ENCODE measurements around the gene CEP104. TPM values are rescaled to one million over a fixed set of nuclear protein-coding genes. Genes with fewer than 3 reads are reported as not detected.

The CEP104 gene
- 10 to 100 TPM; 24.0 to 33.8 (median 30.5) TPM for total RNA-seq

DNA sequence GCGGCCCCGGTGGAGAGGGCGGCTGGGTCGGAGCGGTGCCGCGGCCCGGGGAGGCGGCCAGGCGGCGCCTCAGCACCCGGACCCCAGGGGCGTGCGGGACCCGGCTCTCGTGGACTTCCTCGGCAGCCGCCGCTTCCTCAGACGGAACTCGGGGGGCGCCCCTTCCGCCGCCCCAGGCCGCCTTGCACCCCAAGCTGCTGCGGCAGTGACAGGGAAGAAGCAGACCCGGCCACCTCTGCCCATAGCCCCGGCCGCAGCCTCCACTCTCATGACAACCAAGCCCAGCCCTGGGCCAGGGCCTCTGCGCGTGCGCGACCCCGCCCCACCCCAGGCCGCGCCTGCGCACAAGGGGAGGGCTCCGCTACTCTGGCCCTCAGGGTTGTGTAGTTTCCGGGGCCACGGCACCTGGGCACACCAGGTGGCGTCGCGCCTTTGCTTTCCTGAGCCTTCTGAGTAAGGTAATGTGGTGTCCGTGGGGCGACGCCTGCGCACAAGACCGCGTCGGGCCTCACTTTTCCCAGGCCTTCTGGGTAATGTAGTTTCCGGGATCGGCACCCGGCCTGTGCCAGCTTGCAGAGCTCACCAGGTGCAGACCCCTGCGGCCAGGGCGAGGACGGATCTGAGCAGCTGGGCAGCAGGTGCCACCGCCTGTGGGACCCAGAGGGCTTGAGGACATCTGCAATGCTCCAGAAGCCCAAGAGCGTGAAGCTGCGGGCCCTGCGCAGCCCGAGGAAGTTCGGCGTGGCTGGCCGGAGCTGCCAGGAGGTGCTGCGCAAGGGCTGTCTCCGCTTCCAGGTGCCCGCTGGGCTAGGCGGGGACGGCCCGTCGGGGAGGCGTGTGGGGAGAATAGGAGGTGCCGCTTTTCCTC is at the start of gene CEP104, which contains the start of gene DFFB:
CEP104 (minus strand) TSS at position 289 of the 868 bp plus-strand sequence. CDS start 4,804 bp downstream, outside the sequence.
DFFB (plus strand) TSS at position 554 of the 868 bp plus-strand sequence; CDS start at position 682, 128 bp downstream.
- peaks cover 0 to 9% of the 10 kb centered on the region in 2 donors for H3K4me1 ChIP-seq
- no peaks in the 10 kb centered on the region for H3K9me3 ChIP-seq
- no peaks in the 10 kb centered on the region for H3K27me3 ChIP-seq
- peak; percentile 93 to 98 for DNase-seq (ENCODE audit: low spot score in 2 of 2)
- TF ChIP-seq POLR2A (IDR thresholded peaks at IDR 0.05): peak; percentile 20
- TF ChIP-seq, protein P1, sequence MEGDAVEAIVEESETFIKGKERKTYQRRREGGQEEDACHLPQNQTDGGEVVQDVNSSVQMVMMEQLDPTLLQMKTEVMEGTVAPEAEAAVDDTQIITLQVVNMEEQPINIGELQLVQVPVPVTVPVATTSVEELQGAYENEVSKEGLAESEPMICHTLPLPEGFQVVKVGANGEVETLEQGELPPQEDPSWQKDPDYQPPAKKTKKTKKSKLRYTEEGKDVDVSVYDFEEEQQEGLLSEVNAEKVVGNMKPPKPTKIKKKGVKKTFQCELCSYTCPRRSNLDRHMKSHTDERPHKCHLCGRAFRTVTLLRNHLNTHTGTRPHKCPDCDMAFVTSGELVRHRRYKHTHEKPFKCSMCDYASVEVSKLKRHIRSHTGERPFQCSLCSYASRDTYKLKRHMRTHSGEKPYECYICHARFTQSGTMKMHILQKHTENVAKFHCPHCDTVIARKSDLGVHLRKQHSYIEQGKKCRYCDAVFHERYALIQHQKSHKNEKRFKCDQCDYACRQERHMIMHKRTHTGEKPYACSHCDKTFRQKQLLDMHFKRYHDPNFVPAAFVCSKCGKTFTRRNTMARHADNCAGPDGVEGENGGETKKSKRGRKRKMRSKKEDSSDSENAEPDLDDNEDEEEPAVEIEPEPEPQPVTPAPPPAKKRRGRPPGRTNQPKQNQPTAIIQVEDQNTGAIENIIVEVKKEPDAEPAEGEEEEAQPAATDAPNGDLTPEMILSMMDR (IDR thresholded peaks at IDR 0.05): peak in 2 of 3 donors; percentile 10 to 49
- TF ChIP-seq POLR2AphosphoS5 (IDR thresholded peaks at IDR 0.05): peak; percentile 59 to 75 (median 69)
- H3K36me3 ChIP-seq: no peaks in the 10 kb centered on the region
- H3K4me3 ChIP-seq: peak within 1 kb of the TSS; percentile 67 to 93 (median 92)
- peak within 1 kb of the TSS; percentile 69 to 85 for H3K27ac ChIP-seq
- intact Hi-C loops (cut with DNase I; ENCODE audit: low total_unique reads): no loop called here

DNA sequence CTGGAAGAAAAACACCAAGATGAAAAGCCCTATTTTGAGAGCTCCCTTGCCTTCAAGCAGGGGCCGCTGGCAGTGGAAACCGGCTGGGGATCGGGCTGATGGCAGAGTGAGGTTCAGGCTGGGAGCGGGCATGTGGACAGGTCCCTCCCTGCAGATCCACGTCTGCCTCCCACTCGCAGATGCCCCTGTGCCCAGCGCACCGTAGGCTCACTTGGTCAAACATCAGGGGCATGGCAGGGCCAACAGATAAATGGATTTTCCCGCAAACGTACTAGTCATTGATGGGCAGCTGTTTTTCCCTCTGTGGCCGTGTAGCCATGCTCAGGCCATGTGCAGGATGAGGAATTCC is 49.6 kb upstream of the CEP104 start:
- no peaks in the 10 kb centered on the region for H3K9me3 ChIP-seq
- H3K27me3 ChIP-seq: peaks cover 0 to 6% of the 10 kb centered on the region in 2 donors
- H3K36me3 ChIP-seq: no peaks in the 10 kb centered on the region
- intact Hi-C loops (cut with DNase I; ENCODE audit: low total_unique reads): no loop called here
- H3K4me3 ChIP-seq: no peak overlapping the region
- peaks cover 0 to 4% of the 10 kb centered on the region in 2 donors for H3K4me1 ChIP-seq
- no peak for TF ChIP-seq POLR2AphosphoS5 (IDR thresholded peaks at IDR 0.05)
- TF ChIP-seq, protein P1 (IDR thresholded peaks at IDR 0.05): no peak
- TF ChIP-seq POLR2A (IDR thresholded peaks at IDR 0.05): no peak
- no peak for DNase-seq (ENCODE audit: low spot score in 2 of 2)
- H3K27ac ChIP-seq: no peak overlapping the region

DNA sequence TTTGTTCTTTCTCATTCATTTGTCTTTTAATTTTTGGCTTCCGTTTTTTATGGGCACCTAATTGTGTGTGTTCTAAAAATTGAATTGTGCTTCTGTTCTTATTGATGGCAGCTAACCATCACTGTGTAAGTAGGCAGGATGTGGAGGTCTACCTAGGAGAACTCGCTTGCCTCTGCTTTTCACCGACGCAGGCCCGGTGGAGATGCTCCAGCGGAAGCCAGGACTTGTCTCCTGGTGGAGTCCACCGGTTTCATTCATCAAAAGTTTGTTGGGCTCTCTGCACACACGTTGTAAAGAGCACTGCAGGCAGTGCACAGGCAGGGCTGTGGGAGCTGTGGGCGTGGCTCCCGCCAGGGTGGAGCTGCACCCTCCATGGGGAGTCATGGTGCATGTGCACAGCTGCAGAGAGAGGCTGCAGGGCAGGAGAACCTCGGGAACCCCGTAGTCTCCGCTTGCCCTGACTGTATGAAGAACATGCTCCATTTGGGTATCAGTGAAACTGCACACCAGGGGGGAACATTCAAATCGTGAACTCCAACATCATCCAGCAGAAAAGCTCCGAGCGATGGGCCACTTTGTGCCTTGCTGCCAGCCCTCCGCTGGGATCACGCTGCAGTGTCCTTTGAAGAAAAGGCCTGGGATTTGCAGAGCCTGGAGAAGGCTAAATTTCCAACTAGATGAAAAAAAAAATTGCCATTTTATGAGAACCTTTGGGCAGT is 49.1 kb upstream of the CEP104 start:
- intact Hi-C loops (cut with DNase I; ENCODE audit: low total_unique reads): no loop called here

DNA sequence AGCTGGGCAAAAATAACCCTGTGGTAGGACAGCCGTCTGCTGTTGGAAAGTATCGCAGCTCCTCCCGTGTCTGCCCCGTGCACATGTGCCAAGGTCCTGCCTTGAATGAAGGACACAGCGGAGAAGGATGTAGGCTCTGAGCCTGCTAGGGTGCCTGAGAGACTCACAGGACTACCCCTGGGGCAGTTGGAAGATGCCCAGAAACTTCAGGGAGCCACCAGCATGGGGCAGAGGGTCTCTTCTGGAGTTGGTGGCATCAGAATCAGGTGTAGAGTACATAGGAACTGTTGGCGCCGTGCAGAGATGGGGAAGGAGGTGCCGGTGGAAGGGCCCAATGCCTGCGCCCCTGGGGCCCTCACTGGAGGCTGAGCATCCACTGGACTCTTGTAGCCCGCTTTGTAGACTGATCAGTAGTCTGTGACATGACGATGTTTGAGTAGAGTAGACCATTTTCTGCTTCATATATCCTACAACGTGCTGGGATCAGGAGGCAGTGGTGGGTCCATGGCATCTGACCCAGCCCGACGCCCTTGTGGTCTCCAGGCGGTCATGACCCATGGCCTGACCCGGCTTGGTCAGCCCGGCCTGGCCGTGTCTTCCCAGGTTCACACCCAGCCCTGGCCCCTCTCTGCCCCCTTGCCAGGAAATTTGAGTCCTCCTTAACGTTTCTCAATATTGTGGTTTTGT is 48.4 kb upstream of the CEP104 start:
- H3K4me1 ChIP-seq: no peaks in the 10 kb centered on the region
- no peak overlapping the region for H3K27ac ChIP-seq
- intact Hi-C loops (cut with DNase I; ENCODE audit: low total_unique reads): no loop called here
- TF ChIP-seq POLR2AphosphoS5 (IDR thresholded peaks at IDR 0.05) (no peak), POLR2A (IDR thresholded peaks at IDR 0.05) (no peak)
- TF ChIP-seq, protein P1 (IDR thresholded peaks at IDR 0.05): no peak
- no peaks in the 10 kb centered on the region for H3K9me3 ChIP-seq
- no peak for DNase-seq (ENCODE audit: low spot score in 2 of 2)
- H3K4me3 ChIP-seq: no peak overlapping the region
- no peaks in the 10 kb centered on the region for H3K36me3 ChIP-seq
- no peaks in the 10 kb centered on the region for H3K27me3 ChIP-seq

More for the DNA sequence above, 49.1 kb upstream of the CEP104 start:
- Histone ChIP-seq H3K9me3 (no peaks in the 10 kb centered on the region), H3K36me3 (no peaks in the 10 kb centered on the region), H3K4me1 (peaks cover 0 to 3% of the 10 kb centered on the region in 2 donors), H3K4me3 (no peak overlapping the region), H3K27ac (no peak overlapping the region), H3K27me3 (peaks cover 0 to under 1% of the 10 kb centered on the region in 2 donors)
- no peak for DNase-seq (ENCODE audit: low spot score in 2 of 2)
- TF ChIP-seq POLR2AphosphoS5 (IDR thresholded peaks at IDR 0.05) (no peak), POLR2A (IDR thresholded peaks at IDR 0.05) (no peak)

DNA sequence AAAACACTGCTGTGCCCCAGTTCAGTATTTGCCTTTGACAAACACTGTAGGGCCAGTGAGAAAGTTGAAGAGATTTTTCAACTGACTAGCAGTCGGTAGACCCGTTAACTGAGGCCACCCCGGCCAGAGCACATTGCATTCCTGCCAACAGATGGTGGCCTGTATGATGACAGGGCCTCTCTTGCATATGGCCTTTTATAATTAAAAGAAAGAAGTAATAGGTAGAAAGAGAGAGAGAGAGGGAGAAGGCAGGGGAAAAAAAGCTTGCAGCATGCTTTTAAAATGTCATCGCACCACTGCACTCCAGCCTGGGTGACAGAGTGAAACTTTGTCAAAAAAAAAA is 47.8 kb upstream of the CEP104 start:
- no peaks in the 10 kb centered on the region for H3K4me1 ChIP-seq
- TF ChIP-seq POLR2AphosphoS5 (IDR thresholded peaks at IDR 0.05): no peak
- H3K27me3 ChIP-seq: no peaks in the 10 kb centered on the region
- no peak for DNase-seq (ENCODE audit: low spot score in 2 of 2)
- H3K9me3 ChIP-seq: no peaks in the 10 kb centered on the region
- no peak overlapping the region for H3K27ac ChIP-seq
- no peaks in the 10 kb centered on the region for H3K36me3 ChIP-seq
- no peak overlapping the region for H3K4me3 ChIP-seq
- intact Hi-C loops (cut with DNase I; ENCODE audit: low total_unique reads): no loop called here
